ENCODE data around the gene PDCD1LG2. TPM values are rescaled to one million over a fixed set of nuclear protein-coding genes. Genes with fewer than 3 reads are reported as not detected.

The PDCD1LG2 gene
- total RNA-seq, 1 donor from 2014 or later, result 2.8 TPM

DNA sequence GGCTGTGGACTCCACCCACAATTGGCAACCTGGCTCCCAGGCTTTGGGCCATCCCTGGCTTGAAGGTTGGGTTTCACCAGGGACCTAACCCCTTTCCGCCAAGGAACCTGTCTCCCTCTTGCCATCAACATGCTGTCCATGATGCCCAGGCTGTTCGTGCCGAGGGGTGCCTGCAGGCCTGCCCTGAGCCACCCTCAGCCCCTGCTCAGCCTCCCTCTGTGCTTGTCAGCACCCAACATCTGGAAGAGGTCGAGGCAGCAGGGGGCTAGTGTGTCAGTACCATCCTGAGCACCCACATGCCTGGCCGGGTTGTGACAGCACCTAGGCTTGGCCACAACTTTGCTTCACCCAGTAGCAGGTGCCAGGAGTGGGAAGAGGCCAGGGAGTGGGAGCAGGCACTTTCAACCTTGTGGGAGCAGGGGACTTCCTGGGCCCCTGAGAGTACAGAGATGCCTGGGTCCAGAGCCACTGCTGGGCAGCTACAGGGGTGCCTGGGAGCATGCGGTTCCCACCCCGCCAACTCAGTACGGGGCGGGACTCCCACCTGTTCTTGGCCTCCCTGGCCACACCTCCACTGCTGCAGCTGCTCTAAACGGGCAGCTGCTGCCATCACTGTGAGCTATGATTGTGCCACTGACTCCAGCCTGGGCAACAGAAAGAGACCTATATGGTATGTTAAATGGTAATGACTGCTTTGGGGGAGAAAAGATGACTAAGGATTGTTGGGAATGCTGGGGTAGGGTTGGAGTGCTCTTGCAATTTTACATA, 6.3 kb downstream of the PDCD1LG2 start:
- H3K27me3 Mint-ChIP-seq, result no peaks in the 10 kb centered on the region
- no peaks in the 10 kb centered on the region for H3K9me3 Mint-ChIP-seq
- no peak overlapping the region for H3K4me3 Mint-ChIP-seq
- TF ChIP-seq, protein P1, sequence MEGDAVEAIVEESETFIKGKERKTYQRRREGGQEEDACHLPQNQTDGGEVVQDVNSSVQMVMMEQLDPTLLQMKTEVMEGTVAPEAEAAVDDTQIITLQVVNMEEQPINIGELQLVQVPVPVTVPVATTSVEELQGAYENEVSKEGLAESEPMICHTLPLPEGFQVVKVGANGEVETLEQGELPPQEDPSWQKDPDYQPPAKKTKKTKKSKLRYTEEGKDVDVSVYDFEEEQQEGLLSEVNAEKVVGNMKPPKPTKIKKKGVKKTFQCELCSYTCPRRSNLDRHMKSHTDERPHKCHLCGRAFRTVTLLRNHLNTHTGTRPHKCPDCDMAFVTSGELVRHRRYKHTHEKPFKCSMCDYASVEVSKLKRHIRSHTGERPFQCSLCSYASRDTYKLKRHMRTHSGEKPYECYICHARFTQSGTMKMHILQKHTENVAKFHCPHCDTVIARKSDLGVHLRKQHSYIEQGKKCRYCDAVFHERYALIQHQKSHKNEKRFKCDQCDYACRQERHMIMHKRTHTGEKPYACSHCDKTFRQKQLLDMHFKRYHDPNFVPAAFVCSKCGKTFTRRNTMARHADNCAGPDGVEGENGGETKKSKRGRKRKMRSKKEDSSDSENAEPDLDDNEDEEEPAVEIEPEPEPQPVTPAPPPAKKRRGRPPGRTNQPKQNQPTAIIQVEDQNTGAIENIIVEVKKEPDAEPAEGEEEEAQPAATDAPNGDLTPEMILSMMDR (IDR thresholded peaks at IDR 0.05), result no peak
- H3K36me3 Mint-ChIP-seq (ENCODE audit: low read depth), result no peaks in the 10 kb centered on the region
- H3K4me1 Mint-ChIP-seq, result peaks cover 49% of the 10 kb centered on the region
- intact Hi-C loops (cut with micrococcal nuclease), result no loop called here
- CTCF ChIA-PET, result no interaction called here
- no peak for DNase-seq
- H3K27ac Mint-ChIP-seq, result no peak overlapping the region
- POLR2A ChIA-PET, result no interaction called here
- no peak for ATAC-seq (ENCODE audit: low read depth)

DNA sequence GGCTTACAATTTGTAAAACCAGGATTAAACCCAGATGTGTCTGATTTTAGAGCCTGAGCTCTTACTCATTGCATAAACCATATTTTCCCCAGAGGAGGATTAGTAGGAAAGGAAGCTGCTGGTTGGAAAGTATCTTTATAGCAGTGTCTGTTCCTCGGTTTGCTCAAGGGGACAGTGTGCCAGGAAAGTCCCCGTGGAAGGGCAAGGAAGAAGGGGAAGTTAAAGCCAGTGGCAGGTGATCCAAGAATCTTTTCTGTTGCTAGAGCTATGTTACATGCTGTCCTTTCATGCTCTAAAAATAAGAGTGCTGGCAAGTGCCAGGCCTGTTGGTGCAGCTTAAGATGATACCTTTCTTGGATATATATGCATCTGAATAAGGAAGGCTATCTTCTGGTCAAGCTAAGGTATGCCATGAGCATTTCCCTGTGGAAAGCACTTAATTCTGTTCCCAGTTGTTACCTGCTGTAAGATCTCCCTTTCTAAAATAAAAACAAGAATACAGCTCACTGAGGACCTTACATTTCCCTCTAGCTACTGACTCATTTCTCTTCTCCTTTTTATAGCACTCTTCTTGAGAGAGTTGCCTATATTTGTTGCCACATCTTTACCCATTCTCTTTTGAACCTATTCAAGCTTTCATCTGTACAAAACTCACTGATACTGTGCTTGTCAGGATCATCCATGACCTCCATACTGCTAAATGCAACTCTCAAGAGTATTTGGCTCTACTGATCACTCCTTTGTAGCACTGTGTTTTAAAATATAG, 8.0 kb downstream of the PDCD1LG2 start:
- intact Hi-C loops (cut with micrococcal nuclease), result no loop called here
- no peaks in the 10 kb centered on the region for H3K36me3 Mint-ChIP-seq (ENCODE audit: low read depth)
- H3K4me3 Mint-ChIP-seq, result no peak overlapping the region
- ATAC-seq (ENCODE audit: low read depth), result peak; percentile 37
- TF ChIP-seq, protein P1 (IDR thresholded peaks at IDR 0.05), result no peak
- ChIA-PET CTCF (interaction anchor here (1.2 to 1.8 kb wide), 3 partner anchors 68 to 83 kb away, joined by 3 to 5 read pairs (median 3); partner anchors contain the start of gene CD274), POLR2A (interaction anchor here (0.8 to 1.5 kb wide), 7 partner anchors 8 to 110 kb away, joined by 3 to 7 read pairs (median 4); partner anchors contain the start of genes PDCD1LG2, PLGRKT and RIC1)
- H3K27me3 Mint-ChIP-seq, result no peaks in the 10 kb centered on the region
- peaks cover 35% of the 10 kb centered on the region for H3K4me1 Mint-ChIP-seq
- DNase-seq, result no peak
- H3K27ac Mint-ChIP-seq, result no peak overlapping the region
- H3K9me3 Mint-ChIP-seq, result no peaks in the 10 kb centered on the region

DNA sequence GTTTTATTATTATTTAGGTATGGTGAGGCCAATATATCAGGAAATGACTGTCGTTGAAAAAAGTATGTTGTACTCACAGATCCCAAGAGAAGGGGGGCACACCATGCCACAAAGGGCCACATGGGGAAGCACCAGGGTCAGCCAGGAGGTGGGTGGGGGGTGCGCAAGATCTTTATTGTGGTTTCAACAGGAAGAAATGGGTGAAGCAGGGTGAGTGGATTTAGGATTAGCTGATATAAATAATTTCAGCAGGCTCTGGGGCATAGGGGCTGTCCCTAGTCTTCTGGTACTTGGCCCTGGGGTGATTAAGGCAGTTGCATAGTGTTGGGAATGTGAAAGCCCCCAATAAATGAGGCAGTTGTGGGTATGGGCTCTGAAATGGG, 8.6 kb downstream of the PDCD1LG2 start:
- POLR2A ChIA-PET, result interaction anchor here (1.1 to 1.5 kb wide), 3 partner anchors 64 to 82 kb away, joined by 5 to 7 read pairs (median 5); partner anchors contain the start of gene PLGRKT

DNA sequence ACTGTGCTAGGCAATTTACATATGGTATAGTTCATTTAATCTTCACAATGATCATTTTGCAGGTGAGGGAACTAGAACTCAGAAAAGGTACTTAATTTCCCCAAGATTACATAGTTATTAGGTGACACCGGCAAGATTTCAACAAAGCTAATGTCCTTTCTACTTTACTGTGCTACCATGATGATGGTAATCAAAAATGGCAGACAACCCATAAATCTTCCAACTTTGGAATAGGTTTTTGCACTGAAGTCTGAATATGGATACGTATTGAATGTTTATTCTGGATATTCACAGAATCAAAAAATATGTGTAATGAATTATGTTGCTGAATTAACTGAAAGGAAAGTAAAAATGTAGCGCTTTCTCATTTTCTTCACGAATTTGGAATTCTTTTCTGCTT, 13.8 kb downstream of the PDCD1LG2 start:
- TF ChIP-seq, protein P1 (IDR thresholded peaks at IDR 0.05), result no peak
- no peak for DNase-seq

More for the DNA sequence above, 8.6 kb downstream of the PDCD1LG2 start:
- intact Hi-C loops (cut with micrococcal nuclease), result no loop called here
- TF ChIP-seq, protein P1 (IDR thresholded peaks at IDR 0.05), result no peak
- ATAC-seq (ENCODE audit: low read depth), result no peak
- no peaks in the 10 kb centered on the region for H3K9me3 Mint-ChIP-seq
- DNase-seq, result no peak
- CTCF ChIA-PET, result interaction anchor here (1.2 to 1.8 kb wide), 3 partner anchors 68 to 82 kb away, joined by 3 to 5 read pairs (median 3); partner anchors contain the start of gene CD274
- peaks cover 30% of the 10 kb centered on the region for H3K4me1 Mint-ChIP-seq
- no peak overlapping the region for H3K4me3 Mint-ChIP-seq
- H3K27me3 Mint-ChIP-seq, result no peaks in the 10 kb centered on the region
- no peaks in the 10 kb centered on the region for H3K36me3 Mint-ChIP-seq (ENCODE audit: low read depth)
- H3K27ac Mint-ChIP-seq, result no peak overlapping the region

More for the DNA sequence above, 13.8 kb downstream of the PDCD1LG2 start:
- ChIA-PET CTCF (no interaction called here), POLR2A (interaction anchor here (1.1 to 1.2 kb wide), 2 partner anchors 13 to 59 kb away, joined by 3 to 8 read pairs; no protein-coding TSS in a partner anchor)
- intact Hi-C loops (cut with micrococcal nuclease), result no loop called here
- peaks cover 12% of the 10 kb centered on the region for H3K4me1 Mint-ChIP-seq
- no peak for ATAC-seq (ENCODE audit: low read depth)
- H3K27ac Mint-ChIP-seq, result no peak overlapping the region
- H3K36me3 Mint-ChIP-seq (ENCODE audit: low read depth), result no peaks in the 10 kb centered on the region
- no peaks in the 10 kb centered on the region for H3K9me3 Mint-ChIP-seq
- H3K27me3 Mint-ChIP-seq, result no peaks in the 10 kb centered on the region
- H3K4me3 Mint-ChIP-seq, result no peak overlapping the region

Measured in activated B cell treated with CpG ODN at 0.5 μM for 24 hours (primary cell).